T-helper 1 cell treated with Interleukin-12 subunit alpha and Interleukin-12 subunit beta and Interleukin-4 antibody, amounts not matched to agents 30 μg/mL and 1 μg/mL, for 36 hours (primary cell): ENCODE results near the gene LYSMD2.

Source experiments
- H3K27ac Mint-ChIP-seq: one replicate; pipeline ENCODE4 v1.8.0; 2021; ENCODE audit warnings: mild to moderate bottlenecking, mixed read lengths
- H3K27me3 Mint-ChIP-seq: one replicate; pipeline ENCODE4 v1.8.0; 2021; ENCODE audit warnings: low read depth, mixed read lengths
- H3K36me3 Mint-ChIP-seq: one replicate; pipeline ENCODE4 v1.8.0; 2021; ENCODE audit warnings: low read depth, mixed read lengths
- H3K4me1 Mint-ChIP-seq: one replicate; pipeline ENCODE4 v1.8.0; 2021; ENCODE audit warnings: low read depth, mixed read lengths
- H3K4me3 Mint-ChIP-seq: one replicate; pipeline ENCODE4 v1.8.0; 2021; ENCODE audit warnings: mild to moderate bottlenecking, moderate library complexity, mixed read lengths
- H3K9me3 Mint-ChIP-seq: one replicate; pipeline ENCODE4 v1.8.0; 2021; ENCODE audit warnings: mixed read lengths

Gene LYSMD2

GRCh38 chr15:51718219-51718618, 19.2 kb downstream of the LYSMD2 start:
- Mint-ChIP-seq H3K9me3 (no peaks in the 10 kb centered on the region), H3K4me3 (no peak overlapping the region), H3K27me3 (no peaks in the 10 kb centered on the region), H3K27ac (no peak overlapping the region), H3K4me1 (peaks cover 4% of the 10 kb centered on the region), H3K36me3 (peaks cover 15% of the 10 kb centered on the region)

DNA sequence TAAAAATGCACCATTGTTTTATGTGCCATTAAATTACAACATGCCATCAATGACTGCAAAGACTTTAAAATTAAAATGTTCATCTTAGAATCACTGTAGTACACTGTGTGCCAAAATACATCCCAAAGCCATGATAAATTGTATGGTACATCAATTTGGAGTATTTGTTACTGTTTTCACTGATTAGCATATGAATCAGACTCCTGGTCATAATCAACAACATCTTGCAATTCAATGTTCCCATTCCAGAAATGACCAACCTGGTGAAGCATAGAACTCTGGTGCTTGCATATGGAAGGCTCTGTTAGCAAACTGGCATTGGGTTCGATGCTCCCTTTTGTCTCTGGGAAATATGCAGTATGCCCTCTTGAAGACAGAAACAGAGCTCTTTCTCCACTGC, 22.5 kb downstream of the LYSMD2 start:
- Mint-ChIP-seq H3K9me3 (no peaks in the 10 kb centered on the region), H3K27me3 (no peaks in the 10 kb centered on the region), H3K36me3 (no peaks in the 10 kb centered on the region)

GRCh38 chr15:51714162-51714561, 23.3 kb downstream of the LYSMD2 start:
- no peaks in the 10 kb centered on the region for H3K36me3 Mint-ChIP-seq
- no peak overlapping the region for H3K27ac Mint-ChIP-seq
- H3K4me1 Mint-ChIP-seq: no peaks in the 10 kb centered on the region
- no peaks in the 10 kb centered on the region for H3K9me3 Mint-ChIP-seq
- H3K4me3 Mint-ChIP-seq: no peak overlapping the region
- no peaks in the 10 kb centered on the region for H3K27me3 Mint-ChIP-seq

More for the DNA sequence above, 22.5 kb downstream of the LYSMD2 start:
- Mint-ChIP-seq H3K27ac (no peak overlapping the region), H3K4me3 (no peak overlapping the region), H3K4me1 (no peaks in the 10 kb centered on the region)

DNA sequence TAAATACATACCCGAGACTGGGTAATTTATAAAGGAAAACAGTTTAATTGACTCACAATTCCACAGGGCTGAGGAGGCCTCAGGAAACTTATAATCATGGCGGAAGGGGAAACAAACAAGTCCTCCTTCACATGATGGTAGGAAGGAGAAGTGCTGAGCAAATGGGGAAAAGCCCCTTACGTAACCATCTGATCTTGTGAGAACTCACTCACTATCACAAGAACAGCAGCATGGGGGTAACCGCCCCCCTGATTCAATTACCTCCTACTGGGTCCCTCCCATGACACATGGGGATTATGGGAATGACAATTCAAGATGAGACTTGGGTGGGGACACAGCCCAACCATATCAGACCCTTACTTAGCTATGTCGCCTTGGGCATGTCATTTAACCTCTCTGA, 28.4 kb downstream of the LYSMD2 start:
- Mint-ChIP-seq H3K27me3 (peaks cover 4% of the 10 kb centered on the region), H3K9me3 (no peaks in the 10 kb centered on the region), H3K4me1 (no peaks in the 10 kb centered on the region), H3K27ac (no peak overlapping the region), H3K4me3 (no peak overlapping the region), H3K36me3 (no peaks in the 10 kb centered on the region)

- Mint-ChIP-seq H3K4me3 (no peak overlapping the region), H3K9me3 (no peaks in the 10 kb centered on the region), H3K4me1 (no peaks in the 10 kb centered on the region), H3K27me3 (peaks cover 8% of the 10 kb centered on the region), H3K36me3 (no peaks in the 10 kb centered on the region), H3K27ac (no peak overlapping the region)
Measured at GRCh38 chr15:51708013-51708412, 29.4 kb downstream of the LYSMD2 start.

- Mint-ChIP-seq H3K4me1 (no peaks in the 10 kb centered on the region), H3K27me3 (peaks cover 13% of the 10 kb centered on the region), H3K4me3 (no peak overlapping the region), H3K36me3 (no peaks in the 10 kb centered on the region), H3K27ac (no peak overlapping the region), H3K9me3 (no peaks in the 10 kb centered on the region)
Measured at GRCh38 chr15:51706926-51707608, 30.4 kb downstream of the LYSMD2 start.

GRCh38 chr15:51706291-51706690, 31.2 kb downstream of the LYSMD2 start:
- Mint-ChIP-seq H3K36me3 (no peaks in the 10 kb centered on the region), H3K9me3 (no peaks in the 10 kb centered on the region), H3K4me3 (no peak overlapping the region), H3K27me3 (peaks cover 13% of the 10 kb centered on the region), H3K4me1 (no peaks in the 10 kb centered on the region), H3K27ac (no peak overlapping the region)

DNA sequence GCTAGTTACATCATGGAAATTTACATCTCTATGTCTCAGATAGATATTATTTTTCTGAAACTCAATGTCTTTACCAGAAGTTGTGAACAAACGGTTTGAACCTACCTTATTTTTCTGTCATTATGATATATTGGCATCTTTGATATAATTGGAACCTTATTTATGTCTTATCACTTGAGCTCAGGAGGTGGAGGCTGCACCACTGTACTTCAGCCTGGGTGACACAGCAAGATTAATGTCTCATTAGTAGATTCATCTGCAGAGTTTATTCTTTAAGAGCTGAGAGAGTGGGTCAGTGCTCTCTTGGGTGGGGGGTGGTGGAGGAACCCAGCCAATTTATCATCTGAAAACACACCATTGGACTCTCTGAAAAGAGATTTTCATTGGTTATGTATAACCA, 34.7 kb downstream of the LYSMD2 start:
- peaks cover 34% of the 10 kb centered on the region for H3K27me3 Mint-ChIP-seq
- no peaks in the 10 kb centered on the region for H3K9me3 Mint-ChIP-seq
- no peak overlapping the region for H3K4me3 Mint-ChIP-seq
- no peaks in the 10 kb centered on the region for H3K36me3 Mint-ChIP-seq
- H3K27ac Mint-ChIP-seq: no peak overlapping the region
- H3K4me1 Mint-ChIP-seq: no peaks in the 10 kb centered on the region

GRCh38 chr15:51699373-51699772, 38.1 kb downstream of the LYSMD2 start:
- H3K36me3 Mint-ChIP-seq: no peaks in the 10 kb centered on the region
- H3K27me3 Mint-ChIP-seq: peaks cover 30% of the 10 kb centered on the region
- no peak overlapping the region for H3K27ac Mint-ChIP-seq
- no peaks in the 10 kb centered on the region for H3K4me1 Mint-ChIP-seq
- no peaks in the 10 kb centered on the region for H3K9me3 Mint-ChIP-seq
- no peak overlapping the region for H3K4me3 Mint-ChIP-seq

DNA sequence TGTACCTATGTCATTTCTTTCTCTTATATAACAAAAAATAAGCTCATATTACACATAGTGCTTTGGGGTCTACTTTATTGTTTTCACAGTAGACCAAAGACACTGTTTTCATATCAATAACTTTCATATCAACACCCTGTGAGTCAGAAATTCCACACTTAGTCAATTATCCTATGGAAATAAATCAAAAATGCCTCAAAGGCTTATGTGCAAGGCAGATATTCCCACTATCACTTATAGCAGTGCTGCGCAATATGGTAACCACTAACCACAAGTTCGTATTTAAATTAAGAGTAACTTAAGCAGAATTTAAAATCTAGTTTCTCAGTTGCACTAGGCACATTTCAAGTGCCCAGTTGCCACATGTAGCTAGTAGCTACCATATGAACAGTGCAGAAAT, 40.3 kb downstream of the LYSMD2 start:
- Mint-ChIP-seq H3K9me3 (no peaks in the 10 kb centered on the region), H3K27me3 (peaks cover 34% of the 10 kb centered on the region), H3K36me3 (no peaks in the 10 kb centered on the region), H3K4me1 (peaks cover 10% of the 10 kb centered on the region), H3K4me3 (no peak overlapping the region), H3K27ac (no peak overlapping the region)

DNA sequence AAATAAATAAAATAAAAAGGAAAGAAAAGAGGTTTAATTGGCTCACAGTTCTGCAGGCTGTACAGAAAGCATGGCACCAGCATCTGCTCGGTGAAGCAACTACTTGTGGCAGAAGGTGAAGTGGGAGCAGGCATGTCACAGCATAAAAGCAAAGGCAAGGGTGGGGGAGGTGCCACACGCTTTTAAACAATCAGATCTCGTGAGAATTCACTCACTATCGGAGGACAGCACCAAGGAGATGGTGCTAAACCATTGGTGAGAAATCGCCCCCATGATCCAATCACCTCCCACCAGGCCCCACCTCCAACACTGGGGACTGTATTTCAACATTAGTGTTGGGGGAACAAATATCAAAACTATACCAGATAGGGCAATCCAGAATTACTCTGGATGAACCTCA, 40.9 kb downstream of the LYSMD2 start:
- H3K9me3 Mint-ChIP-seq: no peaks in the 10 kb centered on the region
- H3K36me3 Mint-ChIP-seq: no peaks in the 10 kb centered on the region
- peaks cover 15% of the 10 kb centered on the region for H3K4me1 Mint-ChIP-seq
- H3K27ac Mint-ChIP-seq: no peak overlapping the region
- H3K27me3 Mint-ChIP-seq: peaks cover 35% of the 10 kb centered on the region
- H3K4me3 Mint-ChIP-seq: no peak overlapping the region

DNA sequence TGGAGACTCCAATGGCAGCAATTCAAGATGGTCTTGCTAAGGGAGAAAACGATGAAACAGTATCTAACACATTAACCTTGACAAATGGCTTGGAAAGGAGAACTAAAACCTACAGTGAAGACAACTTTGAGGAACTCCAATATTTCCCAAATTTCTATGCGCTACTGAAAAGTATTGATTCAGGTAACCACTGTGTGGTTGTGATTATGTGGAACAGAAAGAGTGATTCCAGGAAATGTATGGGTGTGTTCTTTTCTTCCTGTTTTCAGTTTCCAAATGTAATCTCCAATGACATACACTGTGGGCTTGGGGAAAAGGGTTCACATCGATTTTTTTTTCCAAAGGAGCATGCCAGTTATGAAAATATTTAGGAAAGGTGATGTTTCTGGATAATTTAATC, 45.3 kb downstream of the LYSMD2 start:
- Mint-ChIP-seq H3K36me3 (no peaks in the 10 kb centered on the region), H3K4me3 (no peak overlapping the region), H3K27ac (no peak overlapping the region), H3K27me3 (peaks cover 43% of the 10 kb centered on the region), H3K4me1 (peaks cover 21% of the 10 kb centered on the region), H3K9me3 (no peaks in the 10 kb centered on the region)

GRCh38 chr15:51688863-51689262, 48.6 kb downstream of the LYSMD2 start:
- Mint-ChIP-seq H3K27ac (no peak overlapping the region), H3K4me1 (peaks cover 21% of the 10 kb centered on the region), H3K4me3 (no peak overlapping the region), H3K36me3 (no peaks in the 10 kb centered on the region), H3K27me3 (peaks cover 68% of the 10 kb centered on the region), H3K9me3 (no peaks in the 10 kb centered on the region)

DNA sequence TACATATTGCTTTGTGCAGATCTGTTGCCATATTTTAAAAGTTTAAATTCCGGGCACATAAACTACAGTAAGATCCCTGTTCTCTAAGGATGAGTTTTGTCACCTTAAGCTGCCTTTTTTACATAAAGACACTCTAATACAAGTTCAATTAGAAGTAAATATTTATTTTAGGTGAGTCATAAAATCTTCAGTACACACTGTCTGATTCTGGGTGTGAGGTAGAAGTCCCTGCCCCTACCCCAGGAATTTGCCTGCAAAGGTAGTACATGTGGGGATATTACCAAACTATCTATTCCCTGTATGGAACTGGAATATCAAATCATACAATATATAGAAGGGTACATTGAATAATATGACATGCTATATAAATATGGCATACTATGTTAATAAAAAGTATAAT, 49.9 kb downstream of the LYSMD2 start:
- Mint-ChIP-seq H3K36me3 (peaks cover 2% of the 10 kb centered on the region), H3K4me3 (no peak overlapping the region), H3K9me3 (no peaks in the 10 kb centered on the region), H3K4me1 (peaks cover 13% of the 10 kb centered on the region), H3K27ac (no peak overlapping the region), H3K27me3 (peaks cover 68% of the 10 kb centered on the region)

GRCh38 chr15:51681303-51681963, 56.0 kb downstream of the LYSMD2 start, which contains the start of gene SCG3:
TSS of gene SCG3 (plus strand) at chr15:51681503. CDS start at chr15:51681756, 253 bp downstream.
- H3K27ac Mint-ChIP-seq: no peak within 1 kb of the TSS
- H3K27me3 Mint-ChIP-seq: peaks cover 56% of the 10 kb centered on the region
- peaks cover 7% of the 10 kb centered on the region for H3K9me3 Mint-ChIP-seq
- peaks cover 2% of the 10 kb centered on the region for H3K36me3 Mint-ChIP-seq
- peaks cover 6% of the 10 kb centered on the region for H3K4me1 Mint-ChIP-seq
- no peak within 1 kb of the TSS for H3K4me3 Mint-ChIP-seq
